ENCODE measurements around the gene DGKA. TPM values are rescaled to one million over a fixed set of nuclear protein-coding genes. Genes with fewer than 3 reads are reported as not detected.
"Not testable (repeated sequence)": the region's sequence is repeated elsewhere in the genome, so short reads cannot be mapped to it uniquely, and the experiment has no call there.

The DGKA gene
- total RNA-seq, 1 donor from 2014 or later = 32.4 TPM

DNA sequence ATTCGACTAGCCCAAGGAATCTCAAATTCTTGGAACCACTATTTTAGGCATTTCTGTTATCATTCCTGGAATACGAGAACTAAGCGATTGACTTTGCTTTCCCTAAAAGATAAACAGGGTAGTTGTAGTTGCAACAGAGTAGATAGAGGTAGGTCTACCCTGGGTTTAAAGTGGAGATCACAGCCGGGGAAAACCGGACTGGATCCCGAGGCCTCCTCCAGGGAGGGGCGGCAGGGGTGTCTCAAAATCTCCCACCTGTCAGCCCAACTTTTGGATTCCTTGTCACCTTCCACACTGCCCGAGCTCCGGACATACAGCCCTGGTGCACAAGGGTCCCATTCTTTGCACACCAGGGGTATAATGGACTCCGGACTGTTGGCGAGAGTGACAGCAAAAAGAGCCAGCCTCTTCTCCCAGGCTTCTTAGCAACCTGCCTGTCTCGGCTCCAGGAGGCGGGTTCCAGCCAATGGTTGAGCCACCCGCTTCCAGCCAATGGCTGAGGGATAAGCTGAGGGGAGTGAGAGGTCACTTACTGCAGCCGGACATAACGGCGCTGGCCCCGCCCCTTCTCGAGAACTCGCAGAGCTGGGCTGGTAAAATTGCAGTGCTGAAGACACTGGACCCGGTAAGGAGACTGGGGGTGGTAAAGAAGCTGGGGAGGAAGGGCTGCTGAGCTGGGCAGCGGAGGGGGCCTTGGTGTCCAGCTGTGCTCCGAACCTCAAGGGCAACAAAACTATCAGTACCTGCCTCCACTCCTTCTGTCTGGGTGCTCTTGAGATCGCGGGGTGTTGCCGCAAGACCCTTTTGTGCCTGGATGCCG is 66.0 kb downstream of the DGKA start, which contains the start of gene SUOX:
TSS of gene SUOX (plus strand) at position 562 of the 820 bp plus-strand sequence. CDS start 4,946 bp downstream, outside the sequence.
- DNase-seq (ENCODE audit: low spot score) = peak; percentile 97

DNA sequence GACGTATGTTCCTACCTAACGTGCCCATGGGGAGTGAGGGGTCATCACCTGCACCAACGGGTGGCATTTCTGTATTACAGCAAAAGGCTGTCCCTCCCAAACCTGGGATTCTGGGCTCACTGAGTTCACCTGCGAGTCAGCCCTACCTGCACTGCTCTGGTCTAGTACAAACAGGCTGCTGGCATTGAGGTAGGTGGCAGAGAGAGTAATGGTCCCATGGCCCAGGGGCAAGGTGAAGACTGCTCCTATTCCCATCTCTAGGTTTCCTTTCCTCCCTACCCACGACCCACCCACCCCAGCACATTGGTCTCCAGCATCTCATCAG is 66.5 kb downstream of the DGKA start:
- no peak for DNase-seq (ENCODE audit: low spot score)

DNA sequence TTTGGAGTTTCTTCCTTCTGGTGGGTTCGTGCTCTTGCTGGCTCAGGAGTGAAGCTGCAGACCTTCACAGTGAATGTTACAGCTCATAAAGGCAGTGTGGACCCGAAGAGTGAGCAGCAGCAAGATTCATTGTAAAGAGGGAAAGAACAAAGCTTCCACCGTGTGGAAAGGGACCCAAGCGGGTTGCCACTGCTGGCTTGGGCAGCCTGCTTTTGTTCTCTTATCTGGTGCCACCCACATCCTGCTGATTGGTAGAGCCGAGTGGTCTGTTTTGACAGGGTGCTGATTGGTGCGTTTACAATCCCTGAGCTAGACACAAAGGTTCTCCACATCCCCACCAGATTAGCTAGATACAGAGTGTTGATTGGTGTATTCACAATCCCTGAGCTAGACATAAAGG is 68.6 kb downstream of the DGKA start:
- DNase-seq (ENCODE audit: low spot score) = not testable (repeated sequence)

DNA sequence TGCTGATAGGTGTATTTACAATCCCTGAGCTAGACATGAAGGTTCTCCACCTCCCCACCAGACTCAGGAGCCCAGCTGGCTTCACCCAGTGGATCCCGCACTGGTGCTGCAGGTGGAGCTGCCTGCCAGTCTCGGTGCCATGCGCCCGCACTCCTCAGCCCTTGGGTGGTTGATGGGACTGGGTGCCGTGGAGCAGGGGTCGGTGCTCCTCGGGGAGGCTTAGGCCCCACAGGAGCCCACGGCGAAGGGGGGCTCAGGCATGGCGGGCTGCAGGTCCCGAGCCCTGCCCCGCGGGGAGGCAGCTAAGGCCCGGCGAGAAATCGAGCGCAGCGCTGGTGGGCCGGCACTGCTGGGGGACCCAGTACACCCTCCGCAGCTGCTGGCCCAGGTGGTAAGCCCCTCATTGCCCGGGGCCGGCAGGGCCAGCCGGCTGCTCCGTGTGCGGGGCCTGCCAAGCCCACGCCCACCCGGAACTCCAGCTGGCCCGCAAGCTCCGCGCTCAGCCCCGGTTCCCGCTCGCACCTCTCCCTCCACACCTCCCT is 69.1 kb downstream of the DGKA start:
- DNase-seq (ENCODE audit: low spot score) = not testable (repeated sequence)

DNA sequence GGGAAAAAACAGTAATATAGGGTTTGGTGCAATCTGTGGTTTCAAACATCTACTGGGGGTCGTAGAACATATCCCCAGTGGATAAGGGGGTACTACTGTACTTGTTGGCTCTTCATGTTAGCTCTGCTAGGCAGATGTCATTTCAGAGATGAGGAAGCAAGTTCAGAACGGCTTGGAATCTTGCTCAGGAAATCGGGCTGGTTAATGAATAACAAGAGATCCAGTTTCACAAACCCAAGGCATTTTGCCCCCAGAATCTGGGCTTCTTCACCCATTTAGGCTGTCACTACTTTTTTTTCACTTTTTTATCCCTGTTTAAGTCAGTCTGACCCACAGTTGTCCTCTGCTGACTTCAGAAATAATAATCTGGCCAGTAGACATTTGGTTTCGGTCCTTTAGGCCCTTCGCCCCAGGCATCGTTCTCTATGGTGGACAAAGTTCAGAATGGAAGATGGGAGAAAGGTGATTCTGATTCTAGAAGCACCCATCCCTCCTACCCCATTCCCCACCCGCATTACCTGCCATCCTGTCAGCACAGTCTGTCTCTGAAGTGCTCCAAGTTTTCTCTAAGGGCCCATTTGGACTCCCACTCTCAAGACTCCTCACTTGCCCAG is 70.6 kb downstream of the DGKA start:
- DNase-seq (ENCODE audit: low spot score) = no peak

DNA sequence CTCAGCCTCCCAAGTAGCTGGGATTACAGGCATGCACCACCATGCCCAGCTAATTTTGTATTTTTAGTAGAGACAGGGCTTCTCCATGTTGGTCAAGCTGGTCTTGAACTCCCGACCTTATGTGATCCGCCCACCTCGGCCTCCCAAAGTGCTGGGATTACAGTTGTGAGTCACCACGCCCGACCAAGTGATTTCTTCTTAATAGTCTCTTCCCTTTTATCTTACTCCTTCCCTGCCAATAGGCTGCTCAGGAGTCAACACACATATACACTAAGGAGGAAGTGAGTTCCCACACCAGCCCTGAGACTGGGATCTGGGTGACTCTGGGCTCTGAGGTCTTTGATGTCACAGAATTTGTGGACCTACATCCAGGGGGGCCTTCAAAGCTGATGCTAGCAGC is 72.4 kb downstream of the DGKA start:
- not testable (repeated sequence) for DNase-seq (ENCODE audit: low spot score)

Other genes with a start within 250 kb of the DGKA start
- 536 TPM for gene ITGA7, start 223.3 kb upstream of the DGKA start, total RNA-seq
- gene BLOC1S1, start 215.1 kb upstream of the DGKA start, total RNA-seq = 136 TPM
- gene RDH5, start 210.8 kb upstream of the DGKA start, total RNA-seq = 123 TPM
- 1,545 TPM for gene CD63, start 202.2 kb upstream of the DGKA start, total RNA-seq
- 5.8 TPM for gene GDF11, start 188.0 kb upstream of the DGKA start, total RNA-seq
- gene SARNP, start 113.4 kb upstream of the DGKA start, total RNA-seq = 39.0 TPM
- gene ORMDL2, start 113.1 kb upstream of the DGKA start, total RNA-seq = 49.7 TPM
- 28.1 TPM for gene DNAJC14, start 101.6 kb upstream of the DGKA start, total RNA-seq
- gene MMP19, start 88.2 kb upstream of the DGKA start, total RNA-seq = 774 TPM
- 30.5 TPM for gene PYM1, start 3.3 kb upstream of the DGKA start, total RNA-seq
- 0.64 TPM for gene PMEL, start 34.9 kb downstream of the DGKA start, total RNA-seq
- 21.4 TPM for gene CDK2, start 35.7 kb downstream of the DGKA start, total RNA-seq
- gene RAB5B, start 42.9 kb downstream of the DGKA start, total RNA-seq = 88.2 TPM
- 27.7 TPM for gene SUOX, start 66.1 kb downstream of the DGKA start, total RNA-seq
- 25.8 TPM for gene IKZF4, start 89.9 kb downstream of the DGKA start, total RNA-seq
- gene RPS26, start 110.8 kb downstream of the DGKA start, total RNA-seq = 45.3 TPM
- gene ERBB3, start 149.0 kb downstream of the DGKA start, total RNA-seq = 1.9 TPM
- 99.5 TPM for gene PA2G4, start 173.4 kb downstream of the DGKA start, total RNA-seq
- gene RPL41, start 185.5 kb downstream of the DGKA start, total RNA-seq = 2,287 TPM
- 7.9 TPM for gene ZC3H10, start 187.1 kb downstream of the DGKA start, total RNA-seq
- 435 TPM for gene ESYT1, start 197.1 kb downstream of the DGKA start, total RNA-seq
- gene MYL6B, start 221.4 kb downstream of the DGKA start, total RNA-seq = 41.3 TPM
- gene MYL6, start 227.2 kb downstream of the DGKA start, total RNA-seq = 2,743 TPM

Measured in mesenteric fat pad (tissue), 1 donor.